Thyroid gland (tissue), 4 donors: ENCODE results near the gene TBC1D23.
A peak's percentile ranks its signal among the peaks of the same experiment; 100 is the strongest.

Experiments
- POLR2A ChIP-seq, 2 donors: fragments of 450-650 bp; IDR thresholded peaks; one replicate each; pipeline ENCODE4 v1.6.1; 2017; ENCODE audit warnings: antibody characterized with exemption in 2 of 2, mild to moderate bottlenecking in 2 of 2, moderate library complexity in 1 of 2
- TF ChIP-seq, protein P1 (sequence below), 6 experiments: fragments of 200-600 bp in 3 of 6; fragments of 450-650 bp in 3 of 6; sonication (generic) in 3 of 6; IDR thresholded peaks; one replicate each; pipeline ENCODE4 v1.5.1; 2016 to 2019; ENCODE audit warnings: antibody characterized with exemption in 6 of 6, mild to moderate bottlenecking in 2 of 6, inconsistent platforms in 1 of 6, moderate library complexity in 1 of 6

- no peak for TF ChIP-seq POLR2A (IDR thresholded peaks at IDR 0.05)
- TF ChIP-seq, protein P1, sequence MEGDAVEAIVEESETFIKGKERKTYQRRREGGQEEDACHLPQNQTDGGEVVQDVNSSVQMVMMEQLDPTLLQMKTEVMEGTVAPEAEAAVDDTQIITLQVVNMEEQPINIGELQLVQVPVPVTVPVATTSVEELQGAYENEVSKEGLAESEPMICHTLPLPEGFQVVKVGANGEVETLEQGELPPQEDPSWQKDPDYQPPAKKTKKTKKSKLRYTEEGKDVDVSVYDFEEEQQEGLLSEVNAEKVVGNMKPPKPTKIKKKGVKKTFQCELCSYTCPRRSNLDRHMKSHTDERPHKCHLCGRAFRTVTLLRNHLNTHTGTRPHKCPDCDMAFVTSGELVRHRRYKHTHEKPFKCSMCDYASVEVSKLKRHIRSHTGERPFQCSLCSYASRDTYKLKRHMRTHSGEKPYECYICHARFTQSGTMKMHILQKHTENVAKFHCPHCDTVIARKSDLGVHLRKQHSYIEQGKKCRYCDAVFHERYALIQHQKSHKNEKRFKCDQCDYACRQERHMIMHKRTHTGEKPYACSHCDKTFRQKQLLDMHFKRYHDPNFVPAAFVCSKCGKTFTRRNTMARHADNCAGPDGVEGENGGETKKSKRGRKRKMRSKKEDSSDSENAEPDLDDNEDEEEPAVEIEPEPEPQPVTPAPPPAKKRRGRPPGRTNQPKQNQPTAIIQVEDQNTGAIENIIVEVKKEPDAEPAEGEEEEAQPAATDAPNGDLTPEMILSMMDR (IDR thresholded peaks at IDR 0.05) = peak; percentile 22 to 77 (median 60)
These were observed 55.9 kb downstream of the TBC1D23 start for GRCh38 chr3:100316641-100317069.
